WTC11 (cell line): ENCODE measurements around the gene CDK11B.

Source experiments
- ATF1 ChIP-seq: sonication (generic); formaldehyde crosslinking; IDR thresholded peaks from 2 replicates; pipeline ENCODE4 v1.8.1; 2023; ENCODE audit warnings: mild to moderate bottlenecking, moderate library complexity, missing genetic modification reagents
- ELF4 ChIP-seq: sonication (generic); formaldehyde crosslinking; IDR thresholded peaks from 2 replicates; pipeline ENCODE4 v1.8.1; 2022; ENCODE audit warnings: low read depth, mild to moderate bottlenecking, moderate library complexity, missing genetic modification reagents
- FOXJ3 ChIP-seq: sonication (generic); formaldehyde crosslinking; IDR thresholded peaks from 2 replicates; pipeline ENCODE4 v1.9.0; 2021; ENCODE audit warnings: missing genetic modification reagents, mild to moderate bottlenecking, borderline replicate concordance
- JAZF1 ChIP-seq: fragments of 250-450 bp; sonication (Bioruptor Pico); IDR thresholded peaks from 2 replicates; pipeline ENCODE4 v1.9.0; 2021; ENCODE audit warnings: moderate library complexity, mild to moderate bottlenecking, inconsistent platforms
- JUN ChIP-seq: sonication (generic); formaldehyde crosslinking; IDR thresholded peaks from 2 replicates; pipeline ENCODE4 v1.8.0; 2023; ENCODE audit warnings: mild to moderate bottlenecking, missing genetic modification reagents
- MYBL2 ChIP-seq: sonication (generic); formaldehyde crosslinking; IDR thresholded peaks from 2 replicates; pipeline ENCODE4 v1.8.1; 2023; ENCODE audit warnings: mild to moderate bottlenecking, moderate library complexity, missing genetic modification reagents
- SP1 ChIP-seq: sonication (generic); formaldehyde crosslinking; conservative IDR thresholded peaks from 2 replicates; pipeline ENCODE4 v1.8.1; 2022; ENCODE audit warnings: missing genetic modification reagents
- ZNF138 ChIP-seq: sonication (generic); formaldehyde crosslinking; conservative IDR thresholded peaks from 2 replicates; pipeline ENCODE4 v1.8.1; 2022; ENCODE audit warnings: mild to moderate bottlenecking, moderate library complexity, missing genetic modification reagents
- ZNF232 ChIP-seq: sonication (generic); formaldehyde crosslinking; IDR thresholded peaks from 2 replicates; pipeline ENCODE4 v1.8.0; 2022; ENCODE audit warnings: mild to moderate bottlenecking, missing genetic modification reagents
- ZNF317 ChIP-seq: sonication (generic); formaldehyde crosslinking; IDR thresholded peaks from 2 replicates; pipeline ENCODE4 v1.8.1; 2023; ENCODE audit warnings: low read depth, mild to moderate bottlenecking, moderate library complexity, missing genetic modification reagents, borderline replicate concordance
- TF ChIP-seq, protein P1 (sequence below): fragments of 200-600 bp; IDR thresholded peaks from 2 replicates; pipeline ENCODE4 v1.8.0; 2022; ENCODE audit warnings: antibody characterized with exemption
- TF ChIP-seq, protein P2 (sequence below): sonication (generic); formaldehyde crosslinking; IDR thresholded peaks from 2 replicates; pipeline ENCODE4 v1.8.0; 2023; ENCODE audit warnings: mild to moderate bottlenecking, missing genetic modification reagents
- TF ChIP-seq, protein P3 (sequence below): fragments of 250-450 bp; sonication (Bioruptor Pico); IDR thresholded peaks from 2 replicates; pipeline ENCODE4 v1.9.0; 2021; ENCODE audit warnings: moderate library complexity, mild to moderate bottlenecking, inconsistent platforms, borderline replicate concordance

DNA sequence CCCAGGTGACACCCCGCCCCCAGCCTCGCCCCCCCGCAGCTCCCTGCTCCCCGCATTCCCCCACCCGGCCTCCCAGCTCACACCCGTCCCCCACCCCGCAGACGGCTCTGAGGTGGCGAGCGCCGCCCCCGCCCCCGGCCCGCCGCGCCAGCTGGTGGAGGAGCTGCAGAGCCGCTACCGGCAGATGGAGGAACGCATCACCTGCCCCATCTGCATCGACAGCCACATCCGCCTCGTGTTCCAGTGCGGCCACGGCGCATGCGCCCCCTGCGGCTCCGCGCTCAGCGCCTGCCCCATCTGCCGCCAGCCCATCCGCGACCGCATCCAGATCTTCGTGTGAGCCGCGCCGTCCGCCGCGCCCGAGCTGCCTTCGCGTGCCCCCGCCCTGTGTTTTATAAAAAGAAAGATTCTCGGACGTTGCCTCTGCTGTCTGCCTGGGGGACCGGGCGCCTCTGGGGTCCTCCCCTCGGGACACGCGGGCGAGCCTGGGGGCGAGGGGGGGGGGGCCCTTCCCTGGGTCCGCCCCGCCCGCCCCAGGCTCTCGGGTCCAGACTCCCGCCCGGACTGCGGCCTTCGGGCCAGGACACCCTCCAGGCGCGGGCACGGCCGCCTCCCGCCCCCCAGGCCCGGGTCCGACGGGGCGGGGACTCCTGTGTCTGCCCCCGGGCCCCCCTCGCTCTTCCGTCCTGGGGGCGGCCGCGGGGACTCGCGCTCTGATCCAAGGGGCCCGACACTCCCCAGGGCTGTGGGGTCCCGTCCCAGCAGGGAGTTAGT is 28.4 kb downstream of the CDK11B start:
- TF ChIP-seq, protein P1, sequence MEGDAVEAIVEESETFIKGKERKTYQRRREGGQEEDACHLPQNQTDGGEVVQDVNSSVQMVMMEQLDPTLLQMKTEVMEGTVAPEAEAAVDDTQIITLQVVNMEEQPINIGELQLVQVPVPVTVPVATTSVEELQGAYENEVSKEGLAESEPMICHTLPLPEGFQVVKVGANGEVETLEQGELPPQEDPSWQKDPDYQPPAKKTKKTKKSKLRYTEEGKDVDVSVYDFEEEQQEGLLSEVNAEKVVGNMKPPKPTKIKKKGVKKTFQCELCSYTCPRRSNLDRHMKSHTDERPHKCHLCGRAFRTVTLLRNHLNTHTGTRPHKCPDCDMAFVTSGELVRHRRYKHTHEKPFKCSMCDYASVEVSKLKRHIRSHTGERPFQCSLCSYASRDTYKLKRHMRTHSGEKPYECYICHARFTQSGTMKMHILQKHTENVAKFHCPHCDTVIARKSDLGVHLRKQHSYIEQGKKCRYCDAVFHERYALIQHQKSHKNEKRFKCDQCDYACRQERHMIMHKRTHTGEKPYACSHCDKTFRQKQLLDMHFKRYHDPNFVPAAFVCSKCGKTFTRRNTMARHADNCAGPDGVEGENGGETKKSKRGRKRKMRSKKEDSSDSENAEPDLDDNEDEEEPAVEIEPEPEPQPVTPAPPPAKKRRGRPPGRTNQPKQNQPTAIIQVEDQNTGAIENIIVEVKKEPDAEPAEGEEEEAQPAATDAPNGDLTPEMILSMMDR = no peak
- TF ChIP-seq SP1 (CRISPR knock-in tag) = peak; percentile 46
- 0 out of 2 replicates have a peak, but pooled peaks have one; percentile 26 for TF ChIP-seq ZNF138 (CRISPR knock-in tag)
- peak; percentile 89 for TF ChIP-seq ZNF232 (CRISPR knock-in tag)
- TF ChIP-seq, protein P2, sequence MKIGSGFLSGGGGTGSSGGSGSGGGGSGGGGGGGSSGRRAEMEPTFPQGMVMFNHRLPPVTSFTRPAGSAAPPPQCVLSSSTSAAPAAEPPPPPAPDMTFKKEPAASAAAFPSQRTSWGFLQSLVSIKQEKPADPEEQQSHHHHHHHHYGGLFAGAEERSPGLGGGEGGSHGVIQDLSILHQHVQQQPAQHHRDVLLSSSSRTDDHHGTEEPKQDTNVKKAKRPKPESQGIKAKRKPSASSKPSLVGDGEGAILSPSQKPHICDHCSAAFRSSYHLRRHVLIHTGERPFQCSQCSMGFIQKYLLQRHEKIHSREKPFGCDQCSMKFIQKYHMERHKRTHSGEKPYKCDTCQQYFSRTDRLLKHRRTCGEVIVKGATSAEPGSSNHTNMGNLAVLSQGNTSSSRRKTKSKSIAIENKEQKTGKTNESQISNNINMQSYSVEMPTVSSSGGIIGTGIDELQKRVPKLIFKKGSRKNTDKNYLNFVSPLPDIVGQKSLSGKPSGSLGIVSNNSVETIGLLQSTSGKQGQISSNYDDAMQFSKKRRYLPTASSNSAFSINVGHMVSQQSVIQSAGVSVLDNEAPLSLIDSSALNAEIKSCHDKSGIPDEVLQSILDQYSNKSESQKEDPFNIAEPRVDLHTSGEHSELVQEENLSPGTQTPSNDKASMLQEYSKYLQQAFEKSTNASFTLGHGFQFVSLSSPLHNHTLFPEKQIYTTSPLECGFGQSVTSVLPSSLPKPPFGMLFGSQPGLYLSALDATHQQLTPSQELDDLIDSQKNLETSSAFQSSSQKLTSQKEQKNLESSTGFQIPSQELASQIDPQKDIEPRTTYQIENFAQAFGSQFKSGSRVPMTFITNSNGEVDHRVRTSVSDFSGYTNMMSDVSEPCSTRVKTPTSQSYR = peak; percentile 91; the same call in 1 of the 2 replicates
- TF ChIP-seq ZNF317 (CRISPR knock-in tag) = peak; percentile 45; the same call in 1 of the 2 replicates
- peak; percentile 91 for TF ChIP-seq JUN (CRISPR knock-in tag)
- TF ChIP-seq JAZF1 (CRISPR knock-in tag) = no peak
- peak; percentile 52; the same call in 1 of the 2 replicates for TF ChIP-seq ATF1 (CRISPR knock-in tag)
- TF ChIP-seq, protein P3, sequence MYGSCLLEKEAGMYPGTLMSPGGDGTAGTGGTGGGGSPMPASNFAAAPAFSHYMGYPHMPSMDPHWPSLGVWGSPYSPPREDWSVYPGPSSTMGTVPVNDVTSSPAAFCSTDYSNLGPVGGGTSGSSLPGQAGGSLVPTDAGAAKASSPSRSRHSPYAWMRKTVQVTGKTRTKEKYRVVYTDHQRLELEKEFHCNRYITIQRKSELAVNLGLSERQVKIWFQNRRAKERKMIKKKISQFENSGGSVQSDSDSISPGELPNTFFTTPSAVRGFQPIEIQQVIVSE (CRISPR knock-in tag) = no peak
- no peak for TF ChIP-seq FOXJ3
- TF ChIP-seq MYBL2 = peak; percentile 90
- TF ChIP-seq ELF4 (CRISPR knock-in tag) = no peak
